ENCODE data around the gene EBF3.

The EBF3 gene

GRCh38 chr10:129788215-129788614 lies 175.9 kb downstream of the EBF3 start:
- Histone ChIP-seq H3K4me1 (peaks cover 0 to 12% (median 7%) of the 10 kb centered on the region in 10 experiments; a peak in 16 of 20 replicates), H3K4me2 (no peak overlapping the region), H4K20me1 (0 out of 22 replicates have a peak, but pooled peaks cover 0 to 7% (median 0%) of the 10 kb centered on the region in 11 experiments), H3K4me3 (no peak overlapping the region), H3K27me3 (no peaks in the 10 kb centered on the region), H3K9ac (no peak overlapping the region), H3K36me3 (peaks cover 0 to 6% (median 0%) of the 10 kb centered on the region in 11 experiments; a peak in 1 of 22 replicates), H3K9me3 (replicated peaks in 1 of 11) (peaks cover 0 to 10% (median 2%) of the 10 kb centered on the region in 11 experiments; a peak in 5 of 22 replicates), H3K27ac (no peak overlapping the region)
- no peak for TF ChIP-seq Cebpa-rat (IDR thresholded peaks at IDR 0.05)

GRCh38 chr10:129787557-129787956 lies 176.5 kb downstream of the EBF3 start:
- peaks cover 0 to 6% (median under 1%) of the 10 kb centered on the region in 11 experiments; a peak in 5 of 22 replicates for H3K9me3 ChIP-seq (replicated peaks in 1 of 11)
- H3K9ac ChIP-seq: no peak overlapping the region
- no peak overlapping the region for H3K4me3 ChIP-seq
- peaks cover 0 to 12% (median 7%) of the 10 kb centered on the region in 10 experiments; a peak in 16 of 20 replicates for H3K4me1 ChIP-seq
- 0 out of 22 replicates have a peak, but pooled peaks cover 0 to 7% (median 0%) of the 10 kb centered on the region in 11 experiments for H4K20me1 ChIP-seq
- no peaks in the 10 kb centered on the region for H3K27me3 ChIP-seq
- no peak overlapping the region for H3K27ac ChIP-seq
- H3K4me2 ChIP-seq: no peak overlapping the region
- TF ChIP-seq Cebpa-rat (IDR thresholded peaks at IDR 0.05): no peak
- H3K36me3 ChIP-seq: peaks cover 0 to 5% (median 0%) of the 10 kb centered on the region in 11 experiments; a peak in 1 of 22 replicates

GRCh38 chr10:129786216-129786615 lies 177.9 kb downstream of the EBF3 start:
- 0 out of 22 replicates have a peak, but pooled peaks cover 0 to 7% (median 0%) of the 10 kb centered on the region in 11 experiments for H4K20me1 ChIP-seq
- no peak overlapping the region for H3K4me2 ChIP-seq
- peaks cover 0 to 4% (median 0%) of the 10 kb centered on the region in 11 experiments; a peak in 2 of 22 replicates for H3K9me3 ChIP-seq (replicated peaks in 1 of 11)
- H3K36me3 ChIP-seq: peaks cover 0 to 4% (median 0%) of the 10 kb centered on the region in 11 experiments; a peak in 1 of 22 replicates
- H3K4me1 ChIP-seq: peaks cover 0 to 12% (median 7%) of the 10 kb centered on the region in 10 experiments; a peak in 16 of 20 replicates
- no peak for TF ChIP-seq Cebpa-rat (IDR thresholded peaks at IDR 0.05)
- H3K9ac ChIP-seq: no peak overlapping the region
- H3K4me3 ChIP-seq: no peak overlapping the region
- H3K27ac ChIP-seq: no peak overlapping the region
- no peaks in the 10 kb centered on the region for H3K27me3 ChIP-seq

- 0 out of 22 replicates have a peak, but pooled peaks cover 0 to 7% (median 0%) of the 10 kb centered on the region in 11 experiments for H4K20me1 ChIP-seq
- peaks cover 0 to 12% (median 7%) of the 10 kb centered on the region in 10 experiments; a peak in 16 of 20 replicates for H3K4me1 ChIP-seq
- H3K36me3 ChIP-seq: peaks cover 0 to 4% (median 0%) of the 10 kb centered on the region in 11 experiments; a peak in 1 of 22 replicates
- H3K9ac ChIP-seq: no peak overlapping the region
- H3K27me3 ChIP-seq: no peaks in the 10 kb centered on the region
- 0 out of 22 replicates have a peak, but pooled peaks cover 0 to 4% (median 0%) of the 10 kb centered on the region in 11 experiments for H3K9me3 ChIP-seq (replicated peaks in 1 of 11)
- peak overlapping the region in 1 of 11 experiments; percentile 63; a peak in 1 of 22 replicates for H3K4me2 ChIP-seq
- no peak for TF ChIP-seq Cebpa-rat (IDR thresholded peaks at IDR 0.05)
- no peak overlapping the region for H3K4me3 ChIP-seq
- H3K27ac ChIP-seq: no peak overlapping the region
Measured at GRCh38 chr10:129785536-129785981, 178.5 kb downstream of the EBF3 start.
